NCI-H1105 treated with DMSO at 0.1 percent for 48 hours (cell line): ENCODE measurements around the gene CCR4.
"Not testable (repeated sequence)": the region's sequence is repeated elsewhere in the genome, so short reads cannot be mapped to it uniquely, and the experiment has no call there.

Experiments used
- DNase-seq: peaks from one replicate; lab custom pipeline; 2025; lab: John Stamatoyannopoulos, UW

The CCR4 gene

GRCh38 chr3:32983124-32983523 is 31.7 kb downstream of the CCR4 start:
- DNase-seq = no peak

- DNase-seq = not testable (repeated sequence)
Observed at GRCh38 chr3:32984918-32985317, 33.5 kb downstream of the CCR4 start.

GRCh38 chr3:32989171-32989570 is 37.7 kb downstream of the CCR4 start:
- no peak for DNase-seq

GRCh38 chr3:32990116-32990515 is 38.7 kb downstream of the CCR4 start:
- DNase-seq = no peak

- DNase-seq = no peak
Observed at GRCh38 chr3:32991781-32992180, 40.3 kb downstream of the CCR4 start.

- no peak for DNase-seq
Observed at GRCh38 chr3:32992310-32992686, 40.9 kb downstream of the CCR4 start.

- no peak for DNase-seq
Observed at GRCh38 chr3:32994045-32994444, 42.6 kb downstream of the CCR4 start.

GRCh38 chr3:32995098-32995497 is 43.7 kb downstream of the CCR4 start:
- no peak for DNase-seq

- DNase-seq = no peak
Observed at GRCh38 chr3:32996048-32996754, 44.8 kb downstream of the CCR4 start.

- DNase-seq = no peak
Observed at GRCh38 chr3:32996755-32997091, 45.3 kb downstream of the CCR4 start.

- DNase-seq = no peak
Observed at GRCh38 chr3:32998631-32999451, 47.4 kb downstream of the CCR4 start.

- no peak for DNase-seq
Observed at GRCh38 chr3:33000691-33001385, 49.4 kb downstream of the CCR4 start.

GRCh38 chr3:33001889-33002288 is 50.4 kb downstream of the CCR4 start:
- DNase-seq = no peak

GRCh38 chr3:33003308-33003707 is 51.9 kb downstream of the CCR4 start:
- DNase-seq = no peak

GRCh38 chr3:33004205-33004604 is 52.8 kb downstream of the CCR4 start:
- DNase-seq = no peak

- no peak for DNase-seq
Observed at GRCh38 chr3:33004961-33005360, 53.5 kb downstream of the CCR4 start.
